RWPE2 (cell line): Measurements from ENCODE around the gene IGSF11.

ENCODE experiments used
- ATAC-seq: fragments of 200-7000 bp; cut with Tn5 transposase; 3 replicates; pipeline ENCODE4 v1.9.1; 2021; ENCODE audit warnings: low read depth
- DNase-seq: peaks from one replicate; pipeline ENCODE4 v3.0.0-alpha.2; 2020; ENCODE audit warnings: low spot score
- H3K27ac ChIP-seq: fragments of 450-650 bp; 2 replicates; pipeline ENCODE4 v1.5.1; 2017; ENCODE audit warnings: mild to moderate bottlenecking; ENCODE audit not compliant: poor library complexity, severe bottlenecking
- H3K27me3 ChIP-seq: fragments of 250-450 bp; sonication (Bioruptor Pico); 2 replicates; pipeline ENCODE4 v1.5.1; 2021; ENCODE audit warnings: mild to moderate bottlenecking, moderate library complexity; ENCODE audit not compliant: insufficient read depth, poor library complexity, severe bottlenecking
- H3K36me3 ChIP-seq: fragments of 250-450 bp; sonication (Bioruptor Pico); 2 replicates; pipeline ENCODE4 v1.5.1; 2020; ENCODE audit warnings: low read depth, mild to moderate bottlenecking, moderate library complexity
- H3K4me1 ChIP-seq: fragments of 250-450 bp; sonication (Bioruptor Pico); 2 replicates; pipeline ENCODE4 v1.5.1; 2021; ENCODE audit warnings: mild to moderate bottlenecking, moderate library complexity; ENCODE audit not compliant: insufficient read depth, poor library complexity, severe bottlenecking
- H3K4me3 ChIP-seq: fragments of 250-450 bp; sonication (Bioruptor Pico); 2 replicates; pipeline ENCODE4 v1.5.1; 2021; ENCODE audit warnings: mild to moderate bottlenecking, moderate library complexity; ENCODE audit not compliant: severe bottlenecking
- H3K9me3 ChIP-seq: fragments of 250-450 bp; sonication (Bioruptor Pico); 2 replicates; pipeline ENCODE4 v1.5.1; 2021; ENCODE audit warnings: mild to moderate bottlenecking, moderate library complexity; ENCODE audit not compliant: severe bottlenecking
- CTCF ChIP-seq: fragments of 450-650 bp; IDR thresholded peaks from one replicate; pipeline ENCODE4 v1.5.1; 2017; ENCODE audit warnings: mild to moderate bottlenecking, moderate library complexity; ENCODE audit not compliant: poor library complexity, severe bottlenecking

IGSF11 gene

GRCh38 chr3:118984699-118985098, 49.9 kb downstream of the IGSF11 start:
- no peak for ATAC-seq
- Histone ChIP-seq H3K27ac (no peak overlapping the region), H3K4me1 (no peaks in the 10 kb centered on the region), H3K27me3 (no peaks in the 10 kb centered on the region), H3K36me3 (no peaks in the 10 kb centered on the region), H3K4me3 (no peak overlapping the region), H3K9me3 (no peaks in the 10 kb centered on the region)
- DNase-seq = no peak
- no peak for TF ChIP-seq CTCF

- TF ChIP-seq CTCF = no peak
- Histone ChIP-seq H3K9me3 (no peaks in the 10 kb centered on the region), H3K4me3 (no peak overlapping the region), H3K36me3 (no peaks in the 10 kb centered on the region), H3K4me1 (no peaks in the 10 kb centered on the region), H3K27ac (no peak overlapping the region), H3K27me3 (no peaks in the 10 kb centered on the region)
- DNase-seq (no peak), ATAC-seq (no peak)
Observed at GRCh38 chr3:118981494-118982134, 53.0 kb downstream of the IGSF11 start.

GRCh38 chr3:118980832-118981231, 53.8 kb downstream of the IGSF11 start:
- H3K27ac ChIP-seq = no peak overlapping the region
- H3K36me3 ChIP-seq = no peaks in the 10 kb centered on the region
- H3K4me3 ChIP-seq = no peak overlapping the region
- ATAC-seq (no peak), DNase-seq (no peak)
- no peak for TF ChIP-seq CTCF
- H3K4me1 ChIP-seq = no peaks in the 10 kb centered on the region
- H3K27me3 ChIP-seq = no peaks in the 10 kb centered on the region
- no peaks in the 10 kb centered on the region for H3K9me3 ChIP-seq

DNA sequence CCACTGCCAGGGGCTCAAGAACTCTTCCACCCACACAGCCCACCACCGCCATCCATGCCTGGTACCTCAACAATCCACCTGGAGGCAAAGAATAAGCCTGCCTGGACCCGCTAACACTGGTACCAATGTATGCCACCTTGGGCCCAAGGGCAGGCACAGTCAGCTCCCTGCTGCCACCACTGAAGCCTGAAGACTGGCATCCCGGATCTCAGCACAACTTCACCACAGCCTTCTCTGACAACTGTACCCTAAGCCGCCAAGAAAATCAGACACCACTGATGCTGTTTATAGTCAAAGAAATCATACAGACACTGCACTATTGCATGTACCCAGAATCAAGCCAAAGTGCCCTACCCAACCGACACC, 56.3 kb downstream of the IGSF11 start:
- ATAC-seq (no peak), DNase-seq (no peak)
- TF ChIP-seq CTCF = no peak

GRCh38 chr3:118977671-118978392, 56.8 kb downstream of the IGSF11 start:
- Histone ChIP-seq H3K36me3 (no peaks in the 10 kb centered on the region), H3K27ac (no peak overlapping the region), H3K4me3 (no peak overlapping the region), H3K4me1 (no peaks in the 10 kb centered on the region), H3K9me3 (no peaks in the 10 kb centered on the region), H3K27me3 (no peaks in the 10 kb centered on the region)
- ATAC-seq (no peak), DNase-seq (no peak)
- TF ChIP-seq CTCF = no peak

More for the DNA sequence above, 56.3 kb downstream of the IGSF11 start:
- Histone ChIP-seq H3K4me1 (no peaks in the 10 kb centered on the region), H3K27ac (no peak overlapping the region), H3K27me3 (no peaks in the 10 kb centered on the region), H3K36me3 (no peaks in the 10 kb centered on the region), H3K9me3 (no peaks in the 10 kb centered on the region), H3K4me3 (no peak overlapping the region)
